IPS-11a (cell line): ENCODE results near the gene SSPN.
A peak's percentile ranks its signal among the peaks of the same experiment; 100 is the strongest.

Experiments used
- H3K4me3 ChIP-seq: one replicate; pipeline ENCODE4 v1.5.1; 2013; ENCODE audit warnings: low read depth, low read length, control low read depth

Gene SSPN

DNA sequence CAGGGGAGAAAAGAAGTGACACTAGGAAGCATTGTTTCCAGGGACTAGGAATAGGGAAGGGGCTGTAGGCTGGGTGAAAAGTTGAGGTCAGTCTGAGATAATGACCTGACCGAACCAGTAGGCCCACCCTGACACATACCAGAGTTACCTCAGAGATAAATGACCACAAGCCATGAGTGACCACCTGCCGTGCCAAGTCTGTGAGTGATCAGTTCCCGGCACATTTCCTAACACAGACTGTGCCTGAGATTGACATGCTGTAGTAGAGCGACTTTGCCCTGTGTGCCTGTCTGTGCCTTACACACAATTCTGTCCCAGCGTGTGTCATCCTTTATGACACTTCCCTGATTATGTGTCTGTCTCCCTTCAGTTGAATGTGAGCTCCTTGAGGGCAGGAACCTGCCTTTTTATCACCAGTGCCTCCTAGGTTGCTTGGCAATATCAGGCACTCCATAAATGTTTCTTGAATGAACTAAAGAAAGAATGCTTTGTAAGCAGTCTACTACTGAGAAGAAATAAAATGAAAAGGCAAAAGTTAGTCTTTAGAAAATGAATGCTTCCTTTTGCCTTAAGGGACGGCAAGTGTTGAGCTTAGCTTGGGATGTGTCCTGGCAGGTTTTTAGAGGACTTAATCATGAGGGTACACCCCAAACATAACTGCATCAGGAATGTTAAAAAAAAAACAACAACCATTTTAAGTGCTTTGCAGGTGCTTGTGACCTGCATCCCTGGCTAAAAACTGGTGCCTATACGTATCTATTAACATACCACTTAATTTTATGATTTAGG, 9.6 kb upstream of the SSPN start:
- no peak overlapping the region for H3K4me3 ChIP-seq

DNA sequence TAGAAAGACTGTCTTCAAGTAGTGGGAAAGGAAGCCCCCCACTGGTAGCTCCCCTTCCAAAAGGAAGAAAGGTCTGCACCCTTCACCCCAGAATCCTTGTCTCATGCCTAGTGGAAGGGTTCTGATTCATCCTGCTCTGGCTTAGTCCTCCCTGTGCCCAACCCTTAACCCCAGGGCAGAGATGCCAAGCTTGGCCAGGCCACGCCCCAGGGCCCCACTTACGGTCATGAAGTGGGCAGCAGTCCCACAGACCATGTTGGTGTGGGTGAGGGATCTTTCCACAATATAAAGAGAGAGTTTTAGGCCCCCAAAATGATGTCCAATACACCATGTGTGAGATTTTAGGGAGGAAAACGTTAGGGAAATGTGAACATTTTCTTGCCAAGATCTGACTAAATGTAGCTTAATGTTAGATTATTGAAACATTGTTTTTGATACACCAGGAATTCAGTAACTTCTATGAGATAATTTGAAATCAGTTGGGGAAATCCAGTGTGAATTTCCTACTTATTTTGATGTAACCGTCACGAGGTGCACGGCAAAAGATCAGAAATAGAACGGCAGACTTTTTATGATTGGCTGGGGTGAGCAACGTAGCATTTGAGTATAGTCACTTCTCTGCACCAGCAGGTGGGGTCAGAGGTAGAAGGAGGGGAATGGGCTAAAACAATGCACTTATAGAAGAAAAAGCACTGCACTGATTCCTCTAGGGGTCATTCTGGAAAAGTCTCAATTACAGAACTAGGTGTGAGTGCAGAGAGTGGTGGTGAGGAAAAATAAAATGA, 8.2 kb upstream of the SSPN start:
- no peak overlapping the region for H3K4me3 ChIP-seq

DNA sequence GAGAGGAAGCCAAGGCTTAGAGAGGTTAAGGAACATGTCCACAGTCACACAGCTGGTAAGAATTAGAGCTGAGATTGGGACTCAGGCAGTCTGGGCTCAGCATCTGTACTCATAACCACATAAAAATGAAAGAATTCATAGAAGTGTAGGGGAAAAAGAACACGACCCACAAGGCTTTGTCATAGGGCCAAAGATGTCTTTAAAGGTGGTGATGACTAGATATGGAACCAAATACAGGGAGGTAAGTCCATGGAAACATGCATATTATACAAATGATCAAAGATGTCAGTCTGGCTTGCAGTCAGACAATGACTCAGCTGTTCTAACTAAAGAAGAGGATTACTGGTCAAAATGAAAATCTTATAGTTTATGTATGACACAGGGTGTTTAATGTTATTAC, 7.2 kb upstream of the SSPN start:
- H3K4me3 ChIP-seq: no peak overlapping the region

DNA sequence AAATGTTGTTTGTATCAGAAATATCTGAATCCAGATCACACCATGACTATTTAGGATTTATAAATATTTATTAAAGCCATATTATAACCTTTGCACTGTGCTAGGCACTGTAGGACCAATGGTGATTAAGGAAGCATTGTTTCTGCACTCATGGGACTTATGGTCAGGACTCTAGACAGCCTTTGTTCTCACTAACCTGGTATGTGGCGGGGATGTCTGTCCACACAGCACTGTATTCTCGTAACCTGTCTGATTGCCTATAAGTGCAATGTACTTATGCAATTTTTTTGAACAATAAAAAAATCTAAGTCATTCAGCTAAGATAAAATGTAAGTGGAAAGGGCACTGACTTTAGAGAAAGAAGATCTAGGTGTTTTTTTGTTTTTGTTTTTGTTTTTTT, 6.7 kb upstream of the SSPN start:
- H3K4me3 ChIP-seq: no peak overlapping the region

DNA sequence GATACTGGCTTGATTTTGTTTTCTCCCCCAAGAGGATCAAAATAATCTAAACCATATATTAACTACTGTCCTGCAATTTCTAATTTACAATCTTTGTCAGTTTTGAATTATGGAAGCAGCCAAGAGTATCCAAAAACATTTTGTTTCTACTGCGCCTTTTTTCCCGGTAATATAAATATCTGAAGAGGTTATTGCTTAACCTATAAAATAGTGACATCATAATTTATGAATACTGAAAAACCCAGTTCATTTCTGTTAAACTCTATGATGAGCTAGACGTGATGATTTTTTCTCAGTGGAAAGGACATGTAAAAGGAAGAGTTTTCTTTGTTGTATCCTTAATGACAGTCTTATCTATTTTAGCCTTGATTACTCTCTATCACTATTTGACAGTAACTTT, 3.2 kb upstream of the SSPN start:
- H3K4me3 ChIP-seq: no peak overlapping the region

DNA sequence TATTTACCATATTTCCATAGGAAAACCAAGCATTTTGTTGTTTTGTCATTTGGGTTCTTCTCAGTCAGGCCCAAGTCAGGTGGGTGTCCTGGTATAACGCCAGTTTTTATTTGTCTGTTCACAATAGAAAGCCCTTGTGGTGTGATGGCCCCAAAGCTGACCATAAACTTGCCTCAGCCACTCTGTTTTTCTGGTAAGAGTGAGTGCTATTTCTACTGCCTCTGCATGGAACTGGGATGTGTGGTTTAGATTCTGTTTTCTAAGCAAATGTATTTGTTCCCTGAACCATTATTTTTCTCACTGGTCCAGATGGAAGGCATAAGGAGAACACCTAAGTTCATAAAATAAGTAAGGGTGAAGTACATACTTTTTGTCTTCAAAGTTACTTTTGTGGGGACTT, 1.8 kb upstream of the SSPN start:
- no peak overlapping the region for H3K4me3 ChIP-seq

DNA sequence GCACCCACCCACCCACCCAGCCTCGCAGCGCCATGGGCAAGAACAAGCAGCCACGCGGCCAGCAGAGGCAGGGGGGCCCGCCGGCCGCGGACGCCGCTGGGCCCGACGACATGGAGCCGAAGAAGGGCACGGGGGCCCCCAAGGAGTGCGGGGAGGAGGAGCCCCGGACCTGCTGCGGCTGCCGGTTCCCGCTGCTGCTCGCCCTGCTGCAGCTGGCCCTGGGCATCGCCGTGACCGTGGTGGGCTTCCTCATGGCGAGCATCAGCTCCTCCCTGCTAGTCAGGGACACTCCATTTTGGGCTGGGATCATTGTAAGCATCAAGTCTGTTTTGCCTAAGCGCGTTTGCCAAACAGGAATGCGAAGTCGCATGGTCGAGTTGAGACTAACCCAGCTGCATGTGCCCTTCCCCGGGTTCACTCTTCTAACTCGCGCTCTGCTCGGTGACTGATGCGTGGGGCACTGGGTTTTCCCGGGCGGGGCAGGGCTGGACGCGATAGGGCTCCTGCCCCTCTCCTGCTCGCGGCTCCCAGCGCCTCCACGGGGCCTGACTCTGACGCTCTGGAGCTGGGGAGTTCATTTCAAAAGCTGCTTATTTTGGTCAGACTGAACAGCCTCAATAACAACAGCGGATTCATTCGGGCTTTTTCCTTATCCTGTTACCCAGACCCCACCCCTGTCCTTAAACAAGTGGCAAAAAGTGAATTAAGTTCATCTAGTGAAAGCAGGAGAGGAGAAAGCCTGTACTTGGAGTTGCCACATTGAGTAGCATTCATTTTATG, 458 bp downstream of the SSPN start:
- peak overlapping the region; percentile 66 for H3K4me3 ChIP-seq

DNA sequence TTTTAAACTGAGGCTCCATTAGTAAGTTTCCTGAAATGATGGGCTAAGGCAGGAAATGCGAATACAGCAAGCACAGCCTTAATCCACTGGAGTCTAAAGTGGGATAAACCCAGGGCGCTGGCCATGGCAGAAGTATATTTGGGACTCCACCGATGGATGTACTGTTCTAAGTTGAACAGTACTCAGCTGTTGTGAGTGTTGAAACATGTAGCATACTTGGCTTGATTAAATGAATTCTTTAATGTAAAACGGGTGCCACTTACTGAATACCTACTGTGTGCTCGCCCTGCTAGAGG, 996 bp downstream of the SSPN start:
- no peak overlapping the region for H3K4me3 ChIP-seq

DNA sequence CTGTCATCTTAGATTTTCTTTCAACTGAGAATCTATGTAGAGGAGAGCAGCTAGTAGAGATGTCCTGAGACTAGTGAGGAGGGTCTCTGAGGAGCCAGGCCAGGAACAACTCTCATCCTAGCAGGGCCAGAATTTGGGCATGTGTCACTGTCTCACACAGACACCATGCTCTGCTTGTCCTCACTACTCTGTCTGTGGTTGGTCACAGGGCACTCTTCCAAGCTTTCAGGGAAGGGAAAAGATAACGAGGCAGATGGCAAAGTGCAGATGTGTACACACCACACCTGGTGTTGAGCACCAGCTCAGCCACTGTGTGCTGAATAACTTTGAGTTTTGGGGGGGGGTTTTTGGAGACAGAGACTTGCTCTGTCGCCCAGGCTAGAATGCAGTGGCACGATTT, 2.5 kb downstream of the SSPN start:
- H3K4me3 ChIP-seq: no peak overlapping the region

DNA sequence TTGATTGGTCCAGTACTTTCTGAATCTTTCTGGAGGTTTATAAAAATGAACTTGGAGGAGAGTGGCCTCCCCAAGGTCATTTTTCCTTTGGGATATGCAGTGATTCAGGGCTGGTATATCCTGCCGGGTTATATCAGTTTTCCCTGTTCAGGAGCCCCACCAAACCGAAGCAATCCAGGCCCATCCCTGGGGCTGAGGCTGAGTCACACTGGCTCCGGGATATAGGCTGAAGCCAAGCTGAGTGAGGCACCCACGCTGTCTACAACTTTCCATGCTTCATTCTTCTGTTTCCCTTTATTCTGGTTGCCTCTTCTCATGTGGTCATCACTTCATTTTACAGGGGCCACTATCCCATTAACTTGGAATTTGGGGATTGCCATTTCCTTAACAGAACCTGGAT, 3.4 kb downstream of the SSPN start:
- H3K4me3 ChIP-seq: no peak overlapping the region

DNA sequence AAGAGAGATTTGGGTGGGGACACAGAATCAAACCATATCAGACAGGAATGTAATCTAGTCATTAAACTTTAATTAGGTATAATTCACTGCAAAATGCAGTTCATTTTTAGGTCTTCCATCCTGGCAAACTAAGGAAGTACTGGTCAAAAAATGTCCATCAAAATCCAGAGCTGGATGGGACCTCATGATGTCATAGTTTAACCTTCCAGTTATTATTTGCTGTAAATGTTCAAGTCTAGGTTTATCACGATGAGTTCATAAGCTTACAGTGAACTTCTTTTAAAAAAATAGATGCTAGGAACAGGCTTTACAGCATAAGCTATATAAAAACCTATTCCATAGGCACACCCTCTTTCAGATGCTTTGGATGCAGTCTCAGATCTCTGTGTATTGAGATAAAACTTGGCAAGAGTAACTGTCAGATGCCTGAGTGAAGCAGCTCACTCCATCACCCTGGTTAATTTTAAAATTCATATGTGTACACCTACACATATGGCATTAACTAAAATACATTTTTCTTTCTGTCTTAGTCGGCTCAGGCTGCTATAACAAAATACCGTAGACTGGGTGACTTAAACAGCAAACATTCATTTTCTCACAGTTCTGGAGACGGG, 7.9 kb downstream of the SSPN start:
- no peak overlapping the region for H3K4me3 ChIP-seq

DNA sequence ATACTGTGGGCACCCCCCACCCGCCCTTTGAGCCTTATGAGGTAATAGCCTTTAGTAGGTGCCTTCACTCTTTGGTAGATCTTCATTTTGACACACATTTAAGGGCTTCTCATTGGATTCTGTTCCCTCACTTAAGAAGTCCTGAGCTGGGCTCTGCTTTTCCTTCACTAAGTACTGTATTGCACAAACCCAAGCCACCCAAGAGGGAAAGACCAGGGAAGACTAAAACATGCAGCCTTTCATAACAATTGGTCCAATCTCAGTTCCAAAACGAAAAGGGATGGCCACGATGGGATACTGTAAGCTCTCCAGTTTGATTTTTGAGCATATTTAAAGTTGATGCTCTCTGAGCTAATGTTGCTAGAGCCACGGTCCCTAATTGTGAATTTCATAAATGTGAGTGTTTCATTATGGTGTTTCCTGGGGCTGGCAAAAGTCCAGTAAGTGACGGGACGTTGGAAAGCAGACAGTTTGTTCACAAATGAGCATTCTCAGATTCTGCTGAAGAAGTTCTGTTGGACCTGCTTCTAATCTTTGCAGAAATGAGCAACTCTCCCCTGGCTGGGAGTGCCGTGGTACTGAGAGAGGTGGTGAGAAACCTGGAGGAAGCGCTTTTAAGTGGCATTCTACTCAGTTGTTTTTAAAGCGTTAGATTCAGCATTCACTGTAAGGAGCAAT, 9.4 kb downstream of the SSPN start:
- H3K4me3 ChIP-seq: no peak overlapping the region

DNA sequence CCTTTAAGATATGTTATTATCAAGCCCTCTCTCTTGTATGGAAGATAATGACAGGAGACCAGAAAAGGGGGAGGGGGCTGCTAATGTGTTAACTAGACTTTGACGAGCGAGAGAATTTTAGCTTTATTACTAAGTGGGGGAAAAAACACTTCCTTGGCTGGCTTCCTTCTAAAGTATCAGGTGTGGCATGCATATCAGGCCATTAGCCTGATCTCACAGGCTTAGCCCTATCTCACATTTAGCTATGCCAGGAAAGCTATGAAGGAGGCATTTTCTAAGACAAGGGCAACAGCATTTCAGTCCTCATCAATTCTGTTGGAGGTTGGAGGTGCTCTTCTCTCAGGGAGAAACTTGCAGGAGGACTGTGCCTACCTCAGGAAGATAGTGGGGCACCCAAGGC, 9.9 kb downstream of the SSPN start:
- H3K4me3 ChIP-seq: no peak overlapping the region

DNA sequence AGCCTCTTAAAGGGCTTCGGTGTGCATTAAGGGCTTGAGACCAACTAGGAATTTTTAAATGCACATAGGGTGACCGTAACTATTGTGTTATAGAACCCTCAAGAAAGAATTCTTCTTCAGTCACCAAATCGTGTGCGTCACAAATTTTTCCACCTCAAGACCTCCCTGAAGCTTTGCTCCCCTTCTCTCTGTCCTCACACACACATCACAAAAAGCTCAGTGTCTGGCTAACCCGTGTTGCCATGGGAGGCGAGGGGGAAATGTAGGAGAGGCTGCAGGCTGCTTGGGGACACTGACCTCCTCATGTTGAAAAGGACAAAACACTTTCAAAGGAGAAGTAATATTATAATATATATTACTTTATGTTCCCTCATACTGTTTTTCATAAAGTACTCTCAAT, 10.6 kb downstream of the SSPN start:
- H3K4me3 ChIP-seq: no peak overlapping the region

DNA sequence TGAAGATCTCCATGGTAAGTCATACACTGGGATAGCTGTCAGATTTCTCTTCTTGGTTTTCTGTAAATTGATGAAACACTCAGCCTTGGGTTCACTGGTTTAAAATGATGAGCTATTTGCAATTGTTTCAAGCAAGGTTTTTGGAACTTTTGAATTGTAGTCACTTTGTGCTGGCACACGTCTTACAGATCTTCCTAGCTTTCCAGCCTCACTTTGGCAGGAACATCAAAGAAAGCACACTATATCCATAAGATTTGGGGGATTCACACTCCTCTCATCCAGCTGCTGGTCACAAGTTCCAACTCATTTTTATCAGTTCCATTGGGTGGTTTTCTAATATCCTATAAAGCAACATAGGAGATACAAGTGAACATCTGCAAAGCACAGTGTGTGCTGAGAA, 16.0 kb downstream of the SSPN start:
- no peak overlapping the region for H3K4me3 ChIP-seq

DNA sequence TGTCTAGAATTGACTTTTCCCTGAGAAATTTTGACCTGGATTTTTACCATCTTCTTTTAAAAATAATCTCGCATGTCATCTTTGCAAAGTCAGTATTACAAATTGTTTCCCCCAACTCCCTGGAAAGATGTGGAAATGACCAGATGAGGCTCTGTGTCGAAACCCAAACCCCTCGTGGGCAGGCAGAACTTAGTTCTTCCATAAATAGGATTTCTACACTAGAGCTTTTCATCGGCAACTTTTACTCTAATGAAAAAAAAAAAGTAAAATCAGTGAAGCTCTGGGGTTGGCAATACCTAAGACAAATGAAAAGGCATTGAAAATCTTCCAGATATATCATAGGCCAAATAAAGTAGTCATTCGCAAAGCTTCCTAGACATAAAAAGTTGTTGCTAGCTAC, 17.0 kb downstream of the SSPN start:
- H3K4me3 ChIP-seq: no peak overlapping the region

DNA sequence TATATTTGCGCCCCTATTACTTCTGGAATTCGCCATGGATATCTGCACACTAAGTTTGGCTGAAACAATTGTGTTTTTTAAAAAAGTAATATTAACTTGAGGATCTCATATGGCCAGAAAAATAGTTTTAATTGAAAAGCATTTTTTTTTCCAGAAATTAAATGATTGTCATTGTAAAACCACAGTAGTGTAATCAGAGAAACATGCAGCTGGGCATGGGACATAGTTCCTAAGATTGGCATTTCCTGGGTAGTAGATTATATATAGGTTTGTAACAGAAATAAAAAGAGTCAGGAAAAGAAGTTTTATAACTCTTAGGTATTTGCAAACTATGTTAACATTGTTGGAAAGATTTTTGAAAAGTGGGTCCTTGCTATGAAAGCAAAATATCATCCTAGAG, 17.6 kb downstream of the SSPN start:
- H3K4me3 ChIP-seq: no peak overlapping the region

DNA sequence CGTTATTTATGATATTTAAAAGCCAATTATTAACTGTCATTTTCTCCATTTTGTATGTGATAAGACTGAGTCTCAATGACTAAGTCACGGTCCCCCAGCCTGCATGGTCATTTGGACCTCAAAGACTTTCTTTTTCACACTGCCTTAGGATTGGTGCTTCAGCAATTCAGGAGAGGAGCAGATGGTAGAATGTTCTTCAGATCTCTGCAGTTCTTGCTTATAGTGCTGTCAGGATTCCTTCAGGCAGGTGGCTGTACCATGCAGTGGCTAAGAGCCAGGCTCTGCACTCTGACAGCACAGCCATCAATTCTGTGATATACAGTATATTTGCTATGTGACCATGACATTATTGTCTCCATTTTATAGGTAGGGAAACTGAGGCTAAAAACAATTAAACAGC, 18.7 kb downstream of the SSPN start:
- H3K4me3 ChIP-seq: no peak overlapping the region

DNA sequence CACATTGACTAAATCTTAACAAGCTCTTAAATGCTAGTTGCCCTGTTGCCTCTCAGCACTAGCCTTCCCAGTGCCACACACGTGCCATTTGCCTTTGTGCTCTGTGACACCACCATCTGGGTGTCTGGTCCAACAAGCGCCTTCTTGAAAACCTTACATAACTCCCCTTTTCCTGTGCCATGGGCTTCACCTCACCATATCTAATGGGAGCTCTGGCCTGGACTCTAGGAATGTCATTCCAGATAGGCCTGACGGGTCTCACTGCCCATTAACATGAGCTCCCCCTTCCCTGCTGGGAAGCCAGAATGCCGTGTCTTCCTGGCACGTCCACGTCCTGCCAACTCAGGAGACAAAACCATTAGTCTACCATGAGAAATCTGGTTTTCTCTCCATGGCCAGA, 24.4 kb downstream of the SSPN start:
- no peak overlapping the region for H3K4me3 ChIP-seq

DNA sequence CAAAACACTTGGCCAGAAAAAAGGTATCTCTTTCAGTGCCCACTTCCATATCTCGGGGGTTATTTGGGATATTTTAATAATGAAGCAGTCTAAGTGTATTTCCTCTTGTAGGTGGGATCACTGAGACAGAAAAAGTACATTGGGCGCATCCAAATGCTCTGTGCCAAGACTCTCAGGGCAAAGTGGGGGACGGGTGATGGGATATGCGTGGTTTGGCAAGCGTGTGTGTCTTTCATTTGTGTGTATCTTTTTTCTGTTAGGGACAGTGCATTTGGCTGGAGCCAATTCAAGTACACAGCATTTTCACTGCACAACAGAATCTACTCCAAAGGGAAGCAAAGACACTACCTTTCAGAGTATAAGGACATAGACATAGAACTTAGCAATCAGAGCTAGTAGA, 29.3 kb downstream of the SSPN start:
- H3K4me3 ChIP-seq: no peak overlapping the region

DNA sequence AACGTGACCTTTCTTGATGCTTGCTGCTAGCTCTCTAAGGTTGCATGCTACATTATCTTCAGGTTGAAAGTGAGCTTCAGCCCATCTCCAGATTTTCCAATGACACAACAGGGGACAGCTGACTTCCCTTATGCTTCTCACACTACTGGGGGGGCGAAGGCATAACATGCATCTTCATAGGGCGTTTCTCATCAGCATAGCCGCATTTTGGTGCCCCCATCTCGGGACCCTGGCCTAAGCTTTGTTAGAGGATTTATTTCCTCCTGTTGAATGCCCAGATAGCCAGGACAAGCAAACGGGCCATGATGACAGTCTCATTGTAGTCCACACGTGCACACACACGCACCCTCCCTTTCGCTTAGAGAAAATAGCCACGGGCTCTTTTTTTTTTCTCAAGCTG, 30.7 kb downstream of the SSPN start:
- peak overlapping the region; percentile 25 for H3K4me3 ChIP-seq
